Heart right ventricle (tissue), 16 donors: ENCODE results near the gene LSS. TPM values are rescaled to one million over a fixed set of nuclear protein-coding genes. Genes with fewer than 3 reads are reported as not detected.

Source experiments
- ATAC-seq, 8 donors: fragments of 200-7000 bp; cut with Tn5 transposase; one replicate each; pipeline ENCODE4 v1.9.1; 2020; ENCODE audit warnings: mild to moderate bottlenecking in 8 of 8, moderate library complexity in 8 of 8, moderate number of reproducible peaks in 1 of 8
- DNase-seq, 2 donors: peaks; one replicate each; pipeline ENCODE4 v3.0.0-alpha.2; 2020
- H3K27ac ChIP-seq, 10 donors: fragments of 200-600 bp; sonication (generic) in 2 of 10; one replicate each; pipeline versions ENCODE4 v1.5.0 to v1.8.0; 2020 to 2022; ENCODE audit warnings: mild to moderate bottlenecking in 3 of 10
- H3K27me3 ChIP-seq, 7 donors: fragments of 200-600 bp; one replicate each; pipeline ENCODE4 v1.8.0; 2021 to 2022; ENCODE audit warnings: mild to moderate bottlenecking in 2 of 7
- H3K36me3 ChIP-seq, 9 donors: fragments of 200-600 bp; sonication (generic) in 1 of 9; one replicate each; pipeline versions ENCODE4 v1.5.0 to v1.8.0; 2020 to 2022; ENCODE audit warnings: mild to moderate bottlenecking in 2 of 9
- H3K4me1 ChIP-seq, 9 donors: fragments of 200-600 bp; sonication (generic) in 1 of 9; one replicate each; pipeline versions ENCODE4 v1.5.0 to v1.8.0; 2020 to 2022; ENCODE audit warnings: mild to moderate bottlenecking in 4 of 9
- H3K4me3 ChIP-seq, 10 donors: fragments of 200-600 bp; sonication (generic) in 2 of 10; one replicate each; pipeline versions ENCODE4 v1.5.0 to v1.8.0; 2020 to 2022; ENCODE audit warnings: mild to moderate bottlenecking in 7 of 10, moderate library complexity in 2 of 10
- H3K9me3 ChIP-seq, 11 donors: fragments of 200-600 bp in 10 of 11; sonication (generic) in 2 of 11; one replicate each; pipeline versions ENCODE4 v1.5.0 to v1.8.0; 2013 to 2022; ENCODE audit warnings: mild to moderate bottlenecking in 2 of 11, control low read depth in 1 of 11, moderate library complexity in 1 of 11
- CTCF ChIP-seq, 9 donors: fragments of 200-600 bp; sonication (generic) in 2 of 9; IDR thresholded peaks; one replicate each; pipeline versions ENCODE4 v1.5.0 to v1.8.0; 2021 to 2022; ENCODE audit warnings: antibody characterized with exemption in 9 of 9, mild to moderate bottlenecking in 5 of 9, moderate library complexity in 1 of 9
- WGBS, 2 donors: extraction: QIAGEN DNeasy Blood & Tissue Kit; methylation state at CpG; one replicate each; pipeline ENCODE4 v1.1.7; 2013; ENCODE audit warnings: inconsistent platforms in 1 of 2; 5-methylcytosine and 5-hydroxymethylcytosine counted together
- intact Hi-C, 10 donors: fragments of 100-400 bp; cut with DNase I; formaldehyde crosslinking; loops; one replicate each; pipeline versions ENCODE4 v1.11.1 to v1.14.2; 2022
- polyA plus RNA-seq, 2 donors: library from polyadenylated mRNA; stranded (reverse); fragments of 200-250 nt; gene quantifications; one replicate each; pipeline ENCODE4 v1.2.3, GENCODE V29; 2013
- total RNA-seq, 10 donors: library from RNA; stranded (reverse); fragmentation: NEBNext Ultra II Directional in 3 of 10; extraction: Animal tissue kit (Norgen Biotek cat#: 25700) in 3 of 10; gene quantifications; one replicate each; pipeline versions ENCODE4 v1.2.1 to v1.2.4, GENCODE V29; 2021 to 2023
- donor health status: Arrhythmogenic right ventricular cardiomyopathy.
- donor health status: ischemic (EF 13 %, LVEDD 7.1; RV severe dilation, severe dysfunction).
- donor health status: healthy with polysubstance abuse.
- donor health status: DM: no; HTN: yes; CAD: no.
- donor health status: DM: no; HTN: no; CAD: no.
- donor health status: ischemic (EF 25% LVEDD 6.9; RV normal size, moderate dysfunction).
- donor health status: ischemic (EF 25% LVEDD 5.7; RV mildly dilated, moderate dysfunction).
- donor health status: healthy.
- donor health status: DM: yes; HTN: yes; CAD: no.
- donor health status: Ischemic cardiomyopathy.
- donor health status: ischemic (EF 35%, LVEDD 5.7; RV mildly dilated, moderate dysfunction).
- donor health status: nonischemic (EF 11% LVEDD 7.7; RV severe dilation, severe dysfunction).
- donor health status: DM: yes; HTN: yes; CAD: no.
- donor health status: PGD.
- donor health status: ischemic (EF 29% LVEDD 5.4; RV normal size, mild dysfunction).
- donor health status: nonischemic (EF 23%, LVEDD 6.1; RV moderate dilation, normal function).

LSS gene
- total and polyA plus RNA-seq, 12 donors = 22.5 to 74.7 (median 40.7) TPM

DNA sequence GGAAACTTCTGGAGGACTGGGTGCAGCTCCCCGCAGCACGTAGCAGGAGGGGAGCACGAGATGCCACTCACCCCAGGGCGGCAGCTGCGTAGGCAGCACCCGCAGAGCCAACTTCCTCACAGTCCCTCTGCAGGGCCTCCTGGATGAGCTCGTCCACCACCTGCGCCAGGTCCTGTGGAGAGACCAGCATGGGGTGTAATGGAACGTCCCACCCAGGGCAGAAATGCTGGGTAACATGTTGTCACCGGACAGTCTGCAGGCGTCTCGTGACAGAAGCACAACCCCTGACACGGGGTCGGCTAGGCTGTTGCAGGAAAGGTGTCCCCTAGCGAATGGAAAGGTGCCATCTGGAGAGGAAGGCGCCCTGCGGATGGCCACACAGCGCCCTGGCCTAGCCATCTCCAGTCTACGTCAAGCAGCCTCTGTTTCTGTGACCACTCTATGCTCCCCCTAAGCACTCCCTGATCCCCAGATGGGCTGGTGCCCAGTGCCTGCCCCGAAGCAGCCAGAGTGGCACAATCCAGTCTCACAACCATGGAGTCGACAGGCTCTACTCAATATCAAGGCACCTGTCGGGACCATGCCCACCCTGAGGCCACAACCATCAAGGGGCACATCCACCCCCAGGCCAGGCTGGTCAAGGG, 35.6 kb upstream of the LSS start:
- no peak for TF ChIP-seq CTCF (IDR thresholded peaks at IDR 0.05)
- H3K4me1 ChIP-seq = no peaks in the 10 kb centered on the region
- no peaks in the 10 kb centered on the region for H3K9me3 ChIP-seq
- WGBS, 2 donors = 90 to 92% methylated on average over 22 of the region's 22 CpGs
- DNase-seq = no peak
- H3K27ac ChIP-seq = no peak overlapping the region
- no peak overlapping the region for H3K4me3 ChIP-seq
- ATAC-seq = peak in 4 of 8 donors; percentile 21 to 43 (median 26)
- peaks cover under 1 to 100% (median 80%) of the 10 kb centered on the region in 9 donors for H3K36me3 ChIP-seq
- intact Hi-C loops = loop anchor here in 2 of 10 donors (10.0 kb wide), 2 partner anchors 51 to 171 kb away; no protein-coding TSS in a partner anchor
- no peaks in the 10 kb centered on the region for H3K27me3 ChIP-seq

GRCh38 chr21:46256501-46256994, 28.0 kb upstream of the LSS start:
- DNase-seq = peak; percentile 47 to 60
- Histone ChIP-seq H3K9me3 (no peaks in the 10 kb centered on the region), H3K4me3 (no peak overlapping the region)

GRCh38 chr21:46255758-46256337, 27.3 kb upstream of the LSS start:
- intact Hi-C loops = loop anchor here in 4 of 10 donors (5.0 to 10.0 kb wide), 4 partner anchors 111 to 284 kb away; no protein-coding TSS in a partner anchor

More at GRCh38 chr21:46256501-46256994, 28.0 kb upstream of the LSS start:
- Histone ChIP-seq H3K36me3 (peaks cover 0 to 100% (median 81%) of the 10 kb centered on the region in 9 donors), H3K27me3 (no peaks in the 10 kb centered on the region), H3K27ac (peak overlapping the region in 8 of 10 donors; percentile 7 to 71 (median 60)), H3K4me1 (peaks cover 0 to 26% (median 3%) of the 10 kb centered on the region in 9 donors)
- peak; percentile 6 to 63 (median 48) for TF ChIP-seq CTCF (IDR thresholded peaks at IDR 0.05)
- 68 to 73% methylated on average over 18 of the region's 18 CpGs for WGBS, 2 donors
- intact Hi-C loops = loop anchor here in 4 of 10 donors (5.0 to 10.0 kb wide), 4 partner anchors 112 to 284 kb away; no protein-coding TSS in a partner anchor
- peak; percentile 63 to 93 (median 86) for ATAC-seq

More at GRCh38 chr21:46255758-46256337, 27.3 kb upstream of the LSS start:
- H3K36me3 ChIP-seq = peaks cover 0 to 100% (median 81%) of the 10 kb centered on the region in 9 donors
- ATAC-seq = peak in 7 of 8 donors; percentile 5 to 32 (median 11)
- H3K4me1 ChIP-seq = peaks cover 0 to 26% (median 3%) of the 10 kb centered on the region in 9 donors
- peak overlapping the region in 9 of 10 donors; percentile 7 to 71 (median 60) for H3K27ac ChIP-seq
- no peak for DNase-seq
- WGBS, 2 donors = 86 to 88% methylated on average over 6 of the region's 6 CpGs
- H3K27me3 ChIP-seq = no peaks in the 10 kb centered on the region
- no peaks in the 10 kb centered on the region for H3K9me3 ChIP-seq
- TF ChIP-seq CTCF (IDR thresholded peaks at IDR 0.05) = no peak
- H3K4me3 ChIP-seq = no peak overlapping the region
